Activated CD4-positive, alpha-beta T cell treated with anti-CD3 and anti-CD28 coated beads, Interleukin-2, amount 50 U/mL, for 1 hour (primary cell): ENCODE results near the gene CFAP47.
"Not testable (repeated sequence)": the region's sequence is repeated elsewhere in the genome, so short reads cannot be mapped to it uniquely, and the experiment has no call there.

Source experiments
- DNase-seq: peaks from one replicate; pipeline ENCODE4 v3.0.0-alpha.2; 2020

Gene CFAP47

GRCh38 chrX:35919536-35920309 lies at the start of gene CFAP47:
CFAP47 (plus strand) TSS chrX:35919734; CDS start chrX:35919800, 66 bp downstream.
- DNase-seq: no peak

- no peak for DNase-seq
Measured at GRCh38 chrX:35880601-35881000, 38.9 kb upstream of the CFAP47 start.

- DNase-seq: no peak
Measured at GRCh38 chrX:35886135-35886534, 33.4 kb upstream of the CFAP47 start.

- DNase-seq: no peak
Measured at GRCh38 chrX:35890699-35891098, 28.8 kb upstream of the CFAP47 start.

- DNase-seq: not testable (repeated sequence)
Measured at GRCh38 chrX:35986816-35987215, 67.3 kb downstream of the CFAP47 start.

- no peak for DNase-seq
Measured at GRCh38 chrX:36007207-36007606, 87.7 kb downstream of the CFAP47 start.

- DNase-seq: no peak
Measured at GRCh38 chrX:36019125-36019524, 99.6 kb downstream of the CFAP47 start.

- DNase-seq: no peak
Measured at GRCh38 chrX:36035550-36035949, 116.0 kb downstream of the CFAP47 start.

- no peak for DNase-seq
Measured at GRCh38 chrX:36062778-36063177, 143.2 kb downstream of the CFAP47 start.

GRCh38 chrX:36071061-36071460 lies 151.5 kb downstream of the CFAP47 start:
- DNase-seq: no peak

GRCh38 chrX:36075009-36075408 lies 155.5 kb downstream of the CFAP47 start:
- DNase-seq: not testable (repeated sequence)

- DNase-seq: no peak
Measured at GRCh38 chrX:36083256-36083655, 163.7 kb downstream of the CFAP47 start.

- no peak for DNase-seq
Measured at GRCh38 chrX:36087366-36087765, 167.8 kb downstream of the CFAP47 start.

GRCh38 chrX:36088939-36089338 lies 169.4 kb downstream of the CFAP47 start:
- not testable (repeated sequence) for DNase-seq

- no peak for DNase-seq
Measured at GRCh38 chrX:36102425-36102824, 182.9 kb downstream of the CFAP47 start.

GRCh38 chrX:36116222-36116621 lies 196.7 kb downstream of the CFAP47 start:
- DNase-seq: no peak

- DNase-seq: no peak
Measured at GRCh38 chrX:36159254-36159653, 239.7 kb downstream of the CFAP47 start.

- no peak for DNase-seq
Measured at GRCh38 chrX:36160081-36160480, 240.5 kb downstream of the CFAP47 start.

- DNase-seq: no peak
Measured at GRCh38 chrX:36198575-36198974, 279.0 kb downstream of the CFAP47 start.

- DNase-seq: no peak
Measured at GRCh38 chrX:36199928-36200327, 280.4 kb downstream of the CFAP47 start.

- DNase-seq: no peak
Measured at GRCh38 chrX:36214924-36215323, 295.4 kb downstream of the CFAP47 start.

- no peak for DNase-seq
Measured at GRCh38 chrX:36218801-36219200, 299.3 kb downstream of the CFAP47 start.

- DNase-seq: not testable (repeated sequence)
Measured at GRCh38 chrX:36234840-36235528, 315.4 kb downstream of the CFAP47 start.

- no peak for DNase-seq
Measured at GRCh38 chrX:36241397-36241796, 321.9 kb downstream of the CFAP47 start.
